Testis (tissue), 3 donors: ENCODE results near the gene KLF11. TPM values are rescaled to one million over a fixed set of nuclear protein-coding genes. Genes with fewer than 3 reads are reported as not detected.
A peak's percentile ranks its signal among the peaks of the same experiment; 100 is the strongest.

Source experiments
- DNase-seq: peaks from one replicate; pipeline ENCODE4 v3.0.0-alpha.2; 2019
- H3K27ac ChIP-seq, 2 donors: fragments of 200-600 bp; sonication (generic); one replicate each; pipeline ENCODE4 v1.5.1; 2019
- H3K27me3 ChIP-seq: fragments of 200-600 bp; sonication (generic); one replicate; pipeline ENCODE4 v1.5.1; 2019
- H3K36me3 ChIP-seq: fragments of 200-600 bp; sonication (generic); one replicate; pipeline ENCODE4 v1.5.1; 2017; ENCODE audit warnings: low read depth; ENCODE audit errors: missing control alignments
- H3K4me1 ChIP-seq: fragments of 200-600 bp; sonication (generic); one replicate; pipeline ENCODE4 v1.5.1; 2019
- H3K4me3 ChIP-seq, 2 donors: fragments of 200-600 bp; sonication (generic); one replicate each; pipeline ENCODE4 v1.5.1; 2017 to 2019
- H3K9me3 ChIP-seq: fragments of 200-600 bp; sonication (generic); one replicate; pipeline ENCODE4 v1.5.1; 2017
- CTCF ChIP-seq, 3 experiments: fragments of 450-650 bp in 2 of 3; fragments of 200-600 bp in 1 of 3; sonication (generic) in 1 of 3; IDR thresholded peaks; one replicate each; pipeline ENCODE4 v1.5.1; 2016 to 2019; ENCODE audit warnings: antibody characterized with exemption in 3 of 3, mild to moderate bottlenecking in 2 of 3, moderate library complexity in 1 of 3
- POLR2A ChIP-seq: fragments of 450-650 bp; IDR thresholded peaks from one replicate; pipeline ENCODE4 v1.6.1; 2017; ENCODE audit warnings: antibody characterized with exemption, mild to moderate bottlenecking, moderate library complexity
- WGBS, 2 donors: methylation state at CpG; one replicate each; pipeline ENCODE4 v1.1.5; 2018; 5-methylcytosine and 5-hydroxymethylcytosine counted together
- intact Hi-C: fragments of 100-400 bp; cut with DNase I; formaldehyde crosslinking; loops from one replicate; pipeline ENCODE4 v1.15.1; 2023; ENCODE audit warnings: low total_unique reads
- polyA plus RNA-seq: library from polyadenylated mRNA; stranded (reverse); fragments of 350-450 nt; fragmentation: Illumina TruSeq; extraction: RNeasy Lipid Tissue Mini Kit (QIAGEN cat#74804); gene quantifications from one replicate; pipeline ENCODE4 v1.2.3, GENCODE V29; 2014; ENCODE audit warnings: low read depth, low replicate concordance; ENCODE audit not compliant: insufficient read depth
- total RNA-seq, 2 donors: library from RNA; depleted of rRNA; stranded (reverse); fragments of >200 nt; gene quantifications; one replicate each; pipeline ENCODE4 v1.2.3, GENCODE V29; 2016

KLF11 gene
- total and polyA plus RNA-seq, 3 donors from 2014 or later: 55.0 to 72.2 (median 55.3) TPM

- WGBS, 2 donors: 75 to 82% methylated on average over 17 of the region's 17 CpGs
- no peaks in the 10 kb centered on the region for H3K36me3 ChIP-seq
Measured at GRCh38 chr2:10005461-10006235, 37.7 kb upstream of the KLF11 start.

GRCh38 chr2:10006236-10007161, 36.9 kb upstream of the KLF11 start:
- Histone ChIP-seq H3K27ac (peak overlapping the region in 1 of 2 donors; percentile 45), H3K36me3 (no peaks in the 10 kb centered on the region), H3K9me3 (no peaks in the 10 kb centered on the region), H3K27me3 (no peaks in the 10 kb centered on the region), H3K4me3 (peak overlapping the region; percentile 37 to 53), H3K4me1 (peaks cover 22% of the 10 kb centered on the region)
- TF ChIP-seq POLR2A: no peak
- no peak for TF ChIP-seq CTCF (IDR thresholded peaks at IDR 0.05)
- 44 to 51% methylated on average over 24 to 46 of the region's 64 CpGs for WGBS, 2 donors
- intact Hi-C loops: no loop called here
- DNase-seq: peak; percentile 58

More at GRCh38 chr2:10005461-10006235, 37.7 kb upstream of the KLF11 start:
- Histone ChIP-seq H3K9me3 (no peaks in the 10 kb centered on the region), H3K4me3 (peak overlapping the region; percentile 37 to 53), H3K4me1 (peaks cover 22% of the 10 kb centered on the region), H3K27me3 (no peaks in the 10 kb centered on the region), H3K27ac (no peak overlapping the region)
- TF ChIP-seq POLR2A (no peak), CTCF (IDR thresholded peaks at IDR 0.05) (no peak)
- intact Hi-C loops: no loop called here
- DNase-seq: peak; percentile 70

DNA sequence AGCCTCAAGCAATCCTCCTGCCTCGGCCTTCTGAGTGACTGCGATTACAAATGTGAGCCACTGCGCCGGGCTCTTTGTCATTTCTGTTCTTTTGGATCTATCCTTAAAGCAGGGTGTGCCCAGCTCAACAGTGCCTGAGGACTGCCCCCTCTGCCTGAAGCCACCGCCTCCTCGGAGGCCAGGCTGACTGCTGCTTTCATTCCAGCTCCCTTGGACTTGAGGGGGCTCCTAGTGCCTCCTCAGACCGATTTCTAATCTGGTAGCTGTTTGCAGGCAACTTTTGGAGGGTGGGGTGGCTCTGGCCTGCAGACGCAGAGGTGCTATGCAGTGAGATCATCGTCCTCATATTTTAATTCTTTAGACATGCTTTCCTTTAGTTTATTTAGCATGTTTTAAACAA, 35.9 kb upstream of the KLF11 start:
- WGBS, 2 donors: 71 to 89% methylated on average over 8 to 9 of the region's 9 CpGs

More for the DNA sequence above, 35.9 kb upstream of the KLF11 start:
- Histone ChIP-seq H3K36me3 (no peaks in the 10 kb centered on the region), H3K27me3 (no peaks in the 10 kb centered on the region), H3K4me3 (no peak overlapping the region), H3K9me3 (no peaks in the 10 kb centered on the region), H3K4me1 (peaks cover 22% of the 10 kb centered on the region), H3K27ac (no peak overlapping the region)
- TF ChIP-seq CTCF (IDR thresholded peaks at IDR 0.05) (no peak), POLR2A (no peak)
- intact Hi-C loops: no loop called here
- DNase-seq: no peak
